Mesenchymal stem cell (in vitro differentiated cells and primary cell): ENCODE data around the gene TMEM108.

Experiments used
- DNase-seq: peaks from one replicate; pipeline ENCODE4 v3.0.0-alpha.2; 2013
- H2AFZ ChIP-seq: one replicate; pipeline ENCODE4 v1.6.1; 2013; ENCODE audit warnings: low read depth, mild to moderate bottlenecking, control low read depth, inconsistent platforms, low read length, moderate library complexity
- H2AK5ac ChIP-seq: 2 replicates; pipeline ENCODE4 v1.6.1; 2013; ENCODE audit warnings: low read length, moderate library complexity, mild to moderate bottlenecking, inconsistent platforms; ENCODE audit not compliant: severe bottlenecking
- H2BK120ac ChIP-seq: one replicate; pipeline ENCODE4 v1.6.1; 2013; ENCODE audit warnings: low read depth, mild to moderate bottlenecking, inconsistent platforms, low read length, moderate library complexity
- H2BK12ac ChIP-seq, 2 experiments: one replicate each; pipeline ENCODE4 v1.6.1; 2013; ENCODE audit warnings: inconsistent platforms in 2 of 2, low read length in 2 of 2, mild to moderate bottlenecking in 2 of 2, moderate library complexity in 2 of 2, control low read depth in 1 of 2
- H2BK15ac ChIP-seq: one replicate; pipeline ENCODE4 v1.6.1; 2013; ENCODE audit warnings: mild to moderate bottlenecking, low read depth, inconsistent platforms; ENCODE audit not compliant: poor library complexity, severe bottlenecking
- H2BK5ac ChIP-seq: 2 replicates; pipeline ENCODE4 v1.6.1; 2013; ENCODE audit warnings: low read depth, mild to moderate bottlenecking, low read length, control low read depth, inconsistent platforms; ENCODE audit not compliant: poor library complexity, severe bottlenecking
- H3K14ac ChIP-seq, 2 experiments: one replicate each; pipeline ENCODE4 v1.6.1; 2013; ENCODE audit warnings: inconsistent platforms in 2 of 2, low read length in 2 of 2, control low read depth in 1 of 2, mild to moderate bottlenecking in 1 of 2, moderate library complexity in 1 of 2
- H3K18ac ChIP-seq, 2 experiments: one replicate each; pipeline ENCODE4 v1.6.1; 2013; ENCODE audit warnings: inconsistent platforms in 2 of 2, low read length in 2 of 2, control low read depth in 1 of 2, low read depth in 1 of 2, mild to moderate bottlenecking in 1 of 2
- H3K23ac ChIP-seq, 2 experiments: one replicate each; pipeline ENCODE4 v1.6.1; 2013; ENCODE audit warnings: inconsistent platforms in 2 of 2, low read length in 2 of 2, mild to moderate bottlenecking in 2 of 2, moderate library complexity in 2 of 2, control low read depth in 1 of 2
- H3K27ac ChIP-seq: 2 replicates; pipeline ENCODE4 v1.5.1; 2013; ENCODE audit warnings: mild to moderate bottlenecking, moderate library complexity, low read length, control low read depth, inconsistent platforms; ENCODE audit not compliant: poor library complexity, severe bottlenecking
- H3K27me3 ChIP-seq, 2 experiments: 2 replicates each; pipeline versions ENCODE4 v1.6.1 to v1.7.0; 2013; ENCODE audit warnings: low read length in 2 of 2, mild to moderate bottlenecking in 2 of 2, moderate library complexity in 2 of 2, control low read depth in 1 of 2, inconsistent platforms in 1 of 2; ENCODE audit not compliant: control insufficient read depth in 1 of 2, insufficient read depth in 1 of 2
- H3K36me3 ChIP-seq, 2 experiments: 2 replicates each; pipeline versions ENCODE4 v1.6.1 to v1.7.0; 2013; ENCODE audit warnings: low read length in 2 of 2, control low read depth in 1 of 2, inconsistent platforms in 1 of 2, low read depth in 1 of 2, mild to moderate bottlenecking in 1 of 2; ENCODE audit not compliant: insufficient read depth in 2 of 2, control insufficient read depth in 1 of 2
- H3K4ac ChIP-seq, 2 experiments: one replicate each; pipeline ENCODE4 v1.6.1; 2013; ENCODE audit warnings: inconsistent platforms in 2 of 2, low read length in 2 of 2, mild to moderate bottlenecking in 2 of 2, moderate library complexity in 2 of 2, control low read depth in 1 of 2, low read depth in 1 of 2
- H3K4me1 ChIP-seq: 2 replicates; pipeline ENCODE4 v1.6.1; 2013; ENCODE audit warnings: low read depth, low read length, control low read depth; ENCODE audit not compliant: control insufficient read depth, insufficient read depth
- H3K4me2 ChIP-seq: 2 replicates; pipeline ENCODE4 v1.6.1; 2013; ENCODE audit warnings: low read length, mild to moderate bottlenecking, inconsistent platforms; ENCODE audit not compliant: poor library complexity, severe bottlenecking
- H3K4me3 ChIP-seq, 2 experiments: 2 replicates each; pipeline versions ENCODE4 v1.5.1 to v1.7.0; 2013; ENCODE audit warnings: low read length in 2 of 2, mild to moderate bottlenecking in 2 of 2, control low read depth in 1 of 2, low read depth in 1 of 2; ENCODE audit not compliant: insufficient read depth in 1 of 2
- H3K79me1 ChIP-seq: replicated peaks from 2 replicates; pipeline ENCODE4 v1.6.1; 2013; ENCODE audit warnings: mild to moderate bottlenecking, control low read depth, low read length, inconsistent platforms; ENCODE audit not compliant: poor library complexity, severe bottlenecking
- H3K9ac ChIP-seq: 2 replicates; pipeline ENCODE4 v1.7.0; 2013; ENCODE audit warnings: mild to moderate bottlenecking, low read length, moderate library complexity
- H3K9me3 ChIP-seq: 2 replicates; pipeline ENCODE4 v1.7.0; 2013; ENCODE audit warnings: mild to moderate bottlenecking, low read length; ENCODE audit not compliant: control insufficient read depth
- H4K8ac ChIP-seq: one replicate; pipeline ENCODE4 v1.6.1; 2013; ENCODE audit warnings: inconsistent platforms, mild to moderate bottlenecking, low read length, moderate library complexity
- H4K91ac ChIP-seq: one replicate; pipeline ENCODE4 v1.6.1; 2013; ENCODE audit warnings: mild to moderate bottlenecking, low read length, inconsistent platforms
- WGBS: methylation state at CpG from one replicate; pipeline ENCODE4 v1.1.7; 2013; ENCODE audit warnings: mixed read lengths; 5-methylcytosine and 5-hydroxymethylcytosine counted together

TMEM108 gene

DNA sequence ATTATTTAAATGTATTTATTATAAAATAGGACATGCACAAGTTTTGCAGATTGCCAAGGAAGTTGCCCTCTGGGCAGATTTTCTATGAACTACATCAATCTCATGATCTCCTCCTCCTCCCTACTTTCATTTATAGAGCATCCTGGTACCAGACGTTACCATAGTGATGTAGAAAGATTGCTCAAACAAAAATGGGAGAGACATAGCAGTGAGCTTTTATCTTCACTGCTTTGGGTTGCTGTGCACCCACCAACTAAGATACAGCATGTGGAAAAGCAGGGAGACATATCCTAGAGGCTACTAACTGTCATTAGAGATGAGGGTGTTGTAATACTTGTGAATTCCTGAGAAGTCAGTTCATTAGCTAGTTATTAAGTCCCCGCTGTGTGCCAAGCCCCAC lies 224.1 kb downstream of the TMEM108 start:
- no peak overlapping the region for H2BK12ac ChIP-seq
- DNase-seq, result no peak
- no peak overlapping the region for H3K4me2 ChIP-seq
- H2BK15ac ChIP-seq, result no peak overlapping the region
- no peak overlapping the region for H2BK5ac ChIP-seq
- H3K18ac ChIP-seq, result no peak overlapping the region
- H3K27me3 ChIP-seq, result peaks cover 0 to 8% of the 10 kb centered on the region in 2 experiments
- no peak overlapping the region for H4K91ac ChIP-seq
- WGBS, result 66% methylated on average over 2 of the region's 2 CpGs
- no peak overlapping the region for H2BK120ac ChIP-seq
- H2AK5ac ChIP-seq, result no peak overlapping the region
- H3K9ac ChIP-seq, result no peak overlapping the region
- no peak overlapping the region for H3K4me3 ChIP-seq
- H3K23ac ChIP-seq, result no peak overlapping the region
- no peaks in the 10 kb centered on the region for H3K79me1 ChIP-seq
- H3K4ac ChIP-seq, result no peak overlapping the region
- H3K4me1 ChIP-seq, result peaks cover 3% of the 10 kb centered on the region
- H3K27ac ChIP-seq, result no peak overlapping the region
- no peaks in the 10 kb centered on the region for H3K9me3 ChIP-seq
- H3K36me3 ChIP-seq, result no peaks in the 10 kb centered on the region
- no peak overlapping the region for H4K8ac ChIP-seq
- H2AFZ ChIP-seq, result no peak overlapping the region
- no peak overlapping the region for H3K14ac ChIP-seq

DNA sequence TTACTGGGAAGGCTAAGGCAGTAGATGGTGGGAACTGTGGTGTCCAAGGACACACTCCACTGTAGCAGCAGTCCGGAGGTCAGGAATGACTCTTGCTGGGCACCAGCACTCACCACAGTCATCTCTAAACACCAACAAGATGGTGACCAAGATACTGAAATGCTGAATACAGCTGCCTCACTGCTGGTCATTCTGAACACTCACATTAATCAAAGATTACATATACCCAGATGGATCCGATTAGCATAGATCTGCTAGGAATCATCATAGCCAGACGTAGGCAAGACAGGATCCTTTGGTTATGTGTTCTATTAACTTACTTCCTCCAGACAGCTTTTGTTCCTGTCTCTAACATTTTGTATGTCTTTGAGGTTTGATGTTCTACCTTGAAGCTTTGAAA lies 226.7 kb downstream of the TMEM108 start:
- H3K27me3 ChIP-seq, result peaks cover 0 to 11% of the 10 kb centered on the region in 2 experiments
- no peak overlapping the region for H3K14ac ChIP-seq
- DNase-seq, result no peak
- no peaks in the 10 kb centered on the region for H3K36me3 ChIP-seq
- no peak overlapping the region for H2BK12ac ChIP-seq
- H4K91ac ChIP-seq, result no peak overlapping the region
- no peak overlapping the region for H2BK5ac ChIP-seq
- WGBS, result 91% methylated on average over 3 of the region's 3 CpGs
- no peaks in the 10 kb centered on the region for H3K9me3 ChIP-seq
- H3K27ac ChIP-seq, result no peak overlapping the region
- H3K9ac ChIP-seq, result no peak overlapping the region
- no peak overlapping the region for H3K18ac ChIP-seq
- no peak overlapping the region for H2AFZ ChIP-seq
- H2AK5ac ChIP-seq, result no peak overlapping the region
- no peak overlapping the region for H4K8ac ChIP-seq
- H3K4me3 ChIP-seq, result no peak overlapping the region
- H3K79me1 ChIP-seq, result no peaks in the 10 kb centered on the region
- no peak overlapping the region for H3K4ac ChIP-seq
- no peak overlapping the region for H3K4me2 ChIP-seq
- H3K4me1 ChIP-seq, result no peaks in the 10 kb centered on the region
- no peak overlapping the region for H2BK15ac ChIP-seq
- H2BK120ac ChIP-seq, result no peak overlapping the region
- no peak overlapping the region for H3K23ac ChIP-seq

DNA sequence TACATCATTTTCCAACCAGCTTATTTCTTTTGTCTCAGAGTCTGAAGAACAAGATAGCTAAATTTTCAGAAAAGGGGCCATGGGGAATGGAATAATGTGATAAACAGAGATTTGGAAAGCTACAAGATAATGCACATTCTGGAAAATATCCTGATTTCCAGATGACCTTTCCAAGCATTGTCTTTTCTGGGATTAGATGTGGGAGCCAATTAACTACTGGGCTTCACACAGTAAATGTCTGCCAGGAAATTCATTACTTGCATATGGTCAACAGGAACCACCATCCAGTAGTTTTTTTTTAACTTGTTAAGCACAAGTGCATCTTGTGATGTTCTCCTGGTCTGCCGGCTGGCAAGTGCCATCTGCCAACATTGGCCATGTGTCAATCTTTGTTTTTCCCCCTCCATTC lies 230.5 kb downstream of the TMEM108 start:
- no peak overlapping the region for H3K4me2 ChIP-seq
- H3K27me3 ChIP-seq, result peaks cover 0 to 3% of the 10 kb centered on the region in 2 experiments
- H3K27ac ChIP-seq, result no peak overlapping the region
- no peak overlapping the region for H2AK5ac ChIP-seq
- DNase-seq, result no peak
- H4K91ac ChIP-seq, result no peak overlapping the region
- H3K36me3 ChIP-seq, result no peaks in the 10 kb centered on the region
- H3K4me3 ChIP-seq, result no peak overlapping the region
- no peak overlapping the region for H4K8ac ChIP-seq
- H2AFZ ChIP-seq, result no peak overlapping the region
- H2BK15ac ChIP-seq, result no peak overlapping the region
- no peak overlapping the region for H3K9ac ChIP-seq
- H3K23ac ChIP-seq, result no peak overlapping the region
- no peak overlapping the region for H3K4ac ChIP-seq
- H3K79me1 ChIP-seq, result no peaks in the 10 kb centered on the region
- 100% methylated on average over 1 of the region's 1 CpG for WGBS
- H3K4me1 ChIP-seq, result no peaks in the 10 kb centered on the region
- no peak overlapping the region for H2BK120ac ChIP-seq
- no peaks in the 10 kb centered on the region for H3K9me3 ChIP-seq
- H2BK12ac ChIP-seq, result no peak overlapping the region
- H2BK5ac ChIP-seq, result no peak overlapping the region
- no peak overlapping the region for H3K14ac ChIP-seq
- H3K18ac ChIP-seq, result no peak overlapping the region

DNA sequence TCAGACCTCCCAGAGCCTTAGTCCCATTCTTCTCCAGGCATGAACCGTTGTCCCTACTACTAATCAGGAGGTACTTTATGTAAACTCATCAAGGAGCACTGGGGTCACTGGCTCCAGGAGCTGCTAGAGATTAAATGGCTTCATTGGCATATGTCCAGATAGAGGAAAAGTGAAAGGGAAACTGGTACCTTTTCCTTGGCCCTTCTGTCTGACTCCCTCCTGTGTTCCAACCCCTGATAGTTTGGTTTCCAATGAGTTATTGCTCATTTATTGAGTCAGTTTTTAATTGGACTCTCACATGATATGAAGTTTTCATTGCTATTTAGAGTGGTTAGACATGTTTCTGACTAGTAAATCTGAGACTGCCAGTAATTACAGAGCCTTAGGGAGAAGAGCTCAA lies 231.2 kb downstream of the TMEM108 start:
- Histone ChIP-seq H4K91ac (no peak overlapping the region), H2BK120ac (no peak overlapping the region), H3K14ac (no peak overlapping the region), H3K9me3 (no peaks in the 10 kb centered on the region), H3K79me1 (no peaks in the 10 kb centered on the region), H3K4me3 (no peak overlapping the region), H4K8ac (no peak overlapping the region), H2AK5ac (no peak overlapping the region), H2BK15ac (no peak overlapping the region), H2BK12ac (no peak overlapping the region), H3K18ac (no peak overlapping the region), H2AFZ (no peak overlapping the region), H2BK5ac (no peak overlapping the region), H3K4me2 (no peak overlapping the region), H3K4ac (no peak overlapping the region), H3K4me1 (no peaks in the 10 kb centered on the region), H3K27me3 (peaks cover 0 to 3% of the 10 kb centered on the region in 2 experiments), H3K27ac (no peak overlapping the region), H3K9ac (no peak overlapping the region), H3K23ac (no peak overlapping the region), H3K36me3 (no peaks in the 10 kb centered on the region)
- no CpG with 5 or more reads among the region's 1 CpG for WGBS
- DNase-seq, result no peak
